NCI-H345 (cell line): ENCODE measurements around the gene SLIT3.

Experiments
- DNase-seq: peaks from one replicate; lab custom pipeline; 2025; lab: John Stamatoyannopoulos, UW

SLIT3 gene

GRCh38 chr5:168829922-168830417 lies 471.0 kb downstream of the SLIT3 start:
- no peak for DNase-seq

GRCh38 chr5:168829044-168829443 lies 471.9 kb downstream of the SLIT3 start:
- no peak for DNase-seq

GRCh38 chr5:168827636-168828035 lies 473.3 kb downstream of the SLIT3 start:
- peak; percentile 62 for DNase-seq

- no peak for DNase-seq
Observed at GRCh38 chr5:168826246-168826725, 474.7 kb downstream of the SLIT3 start.

GRCh38 chr5:168822745-168823281 lies 478.1 kb downstream of the SLIT3 start:
- DNase-seq = peak; percentile 8

- no peak for DNase-seq
Observed at GRCh38 chr5:168822248-168822744, 478.6 kb downstream of the SLIT3 start.

- DNase-seq = no peak
Observed at GRCh38 chr5:168820874-168821273, 480.1 kb downstream of the SLIT3 start.

GRCh38 chr5:168819004-168819621 lies 481.8 kb downstream of the SLIT3 start:
- peak; percentile 57 for DNase-seq

- peak; percentile 66 for DNase-seq
Observed at GRCh38 chr5:168818558-168818957, 482.4 kb downstream of the SLIT3 start.

GRCh38 chr5:168817591-168817990 lies 483.3 kb downstream of the SLIT3 start:
- no peak for DNase-seq

- no peak for DNase-seq
Observed at GRCh38 chr5:168816661-168817060, 484.3 kb downstream of the SLIT3 start.

- DNase-seq = no peak
Observed at GRCh38 chr5:168813184-168813968, 487.6 kb downstream of the SLIT3 start.

- DNase-seq = no peak
Observed at GRCh38 chr5:168810641-168811040, 490.3 kb downstream of the SLIT3 start.

GRCh38 chr5:168809218-168809617 lies 491.7 kb downstream of the SLIT3 start:
- DNase-seq = no peak

- DNase-seq = no peak
Observed at GRCh38 chr5:168808051-168808616, 492.8 kb downstream of the SLIT3 start.

GRCh38 chr5:168807287-168807686 lies 493.7 kb downstream of the SLIT3 start:
- no peak for DNase-seq

GRCh38 chr5:168803541-168803940 lies 497.4 kb downstream of the SLIT3 start:
- no peak for DNase-seq

GRCh38 chr5:168802337-168802736 lies 498.6 kb downstream of the SLIT3 start:
- no peak for DNase-seq

GRCh38 chr5:168801567-168801966 lies 499.4 kb downstream of the SLIT3 start:
- DNase-seq = no peak

GRCh38 chr5:168800701-168801100 lies 500.2 kb downstream of the SLIT3 start:
- no peak for DNase-seq

GRCh38 chr5:168798065-168799023 lies 502.6 kb downstream of the SLIT3 start:
- no peak for DNase-seq
